ENCODE results near the gene KCND2. TPM values are rescaled to one million over a fixed set of nuclear protein-coding genes. Genes with fewer than 3 reads are reported as not detected.

Gene KCND2
- total RNA-seq, 2 experiments from 2014 or later = not detected

DNA sequence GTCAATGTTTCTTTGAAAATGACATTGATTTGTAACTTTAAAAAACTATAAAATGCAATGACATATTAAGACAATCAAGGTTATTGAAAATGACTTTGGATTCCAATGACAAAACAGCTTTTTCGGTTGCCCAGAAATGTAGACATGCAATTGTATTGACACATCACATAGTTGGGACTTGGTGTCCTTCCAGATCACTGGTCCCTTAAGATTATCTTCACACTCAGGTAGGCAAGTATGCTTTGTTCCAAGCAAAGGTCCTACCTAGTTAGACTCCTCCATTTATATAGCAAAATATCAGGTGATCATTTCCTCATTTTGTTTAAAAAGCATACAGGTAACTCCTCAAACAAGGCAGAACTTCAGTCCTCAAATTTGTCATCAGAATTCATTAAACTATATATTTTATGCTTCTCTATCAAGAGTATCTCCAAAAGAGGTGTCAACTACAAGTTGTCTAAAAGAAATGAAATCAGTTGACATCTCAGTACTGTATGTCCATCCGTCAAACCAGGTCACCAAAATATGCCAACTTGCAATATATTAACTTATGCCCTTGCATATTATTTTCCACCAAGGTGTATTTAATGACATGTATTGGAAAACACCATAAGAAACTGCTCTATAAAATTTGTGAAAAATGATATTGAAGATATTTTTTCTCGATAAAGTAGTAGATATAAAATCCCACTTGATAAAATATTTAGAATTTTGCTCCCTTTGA is 520.4 kb downstream of the KCND2 start:
- Mint-ChIP-seq H3K36me3 (ENCODE audit: low read depth) (no peaks in the 10 kb centered on the region), H3K4me3 (no peak overlapping the region), H3K27me3 (peaks cover 10% of the 10 kb centered on the region), H3K9me3 (no peaks in the 10 kb centered on the region), H3K4me1 (no peaks in the 10 kb centered on the region), H3K27ac (no peak overlapping the region)
- no peak for DNase-seq
- CTCF ChIA-PET = interaction anchor here (0.6 to 1.8 kb wide), 2 partner anchors 13 to 25 kb away, joined by 3 to 8 read pairs; no protein-coding TSS in a partner anchor
- POLR2A ChIA-PET = interaction anchor here (0.7 kb wide), 1 partner anchor 283 kb away, joined by 4 read pairs; no protein-coding TSS in a partner anchor

DNA sequence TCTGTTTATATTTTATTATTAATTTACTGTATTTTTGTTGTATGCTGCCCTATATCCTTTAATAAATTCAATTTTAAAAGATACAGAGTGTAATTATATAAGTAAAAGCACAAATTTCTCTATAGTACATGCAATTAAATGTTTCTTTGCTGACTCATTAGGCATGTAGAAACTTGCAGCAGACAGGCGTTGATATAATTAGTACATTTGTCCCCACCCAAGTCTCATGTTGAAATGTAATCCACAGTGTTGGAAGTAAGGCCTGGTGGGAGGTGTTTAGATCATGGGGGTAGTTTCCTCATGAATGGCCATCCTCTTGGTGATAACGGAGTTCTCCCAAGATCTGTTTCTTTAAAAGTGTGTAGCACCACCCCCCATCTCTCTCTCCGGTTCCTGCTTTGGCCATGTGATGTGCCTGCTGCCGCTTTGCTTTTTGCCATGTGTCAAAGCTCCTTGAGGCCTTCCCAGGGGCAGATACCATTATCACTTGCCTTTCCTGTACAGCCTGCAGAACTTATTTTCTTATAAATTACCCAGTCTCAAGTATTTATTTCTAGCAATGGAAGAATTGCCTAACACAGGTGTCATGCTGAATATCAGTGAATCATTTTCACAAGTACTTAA is 521.2 kb downstream of the KCND2 start:
- Mint-ChIP-seq H3K36me3 (ENCODE audit: low read depth) (no peaks in the 10 kb centered on the region), H3K4me3 (no peak overlapping the region), H3K4me1 (no peaks in the 10 kb centered on the region), H3K27me3 (peaks cover 10% of the 10 kb centered on the region), H3K27ac (no peak overlapping the region), H3K9me3 (no peaks in the 10 kb centered on the region)
- no peak for DNase-seq
- ChIA-PET POLR2A (no interaction called here), CTCF (no interaction called here)

DNA sequence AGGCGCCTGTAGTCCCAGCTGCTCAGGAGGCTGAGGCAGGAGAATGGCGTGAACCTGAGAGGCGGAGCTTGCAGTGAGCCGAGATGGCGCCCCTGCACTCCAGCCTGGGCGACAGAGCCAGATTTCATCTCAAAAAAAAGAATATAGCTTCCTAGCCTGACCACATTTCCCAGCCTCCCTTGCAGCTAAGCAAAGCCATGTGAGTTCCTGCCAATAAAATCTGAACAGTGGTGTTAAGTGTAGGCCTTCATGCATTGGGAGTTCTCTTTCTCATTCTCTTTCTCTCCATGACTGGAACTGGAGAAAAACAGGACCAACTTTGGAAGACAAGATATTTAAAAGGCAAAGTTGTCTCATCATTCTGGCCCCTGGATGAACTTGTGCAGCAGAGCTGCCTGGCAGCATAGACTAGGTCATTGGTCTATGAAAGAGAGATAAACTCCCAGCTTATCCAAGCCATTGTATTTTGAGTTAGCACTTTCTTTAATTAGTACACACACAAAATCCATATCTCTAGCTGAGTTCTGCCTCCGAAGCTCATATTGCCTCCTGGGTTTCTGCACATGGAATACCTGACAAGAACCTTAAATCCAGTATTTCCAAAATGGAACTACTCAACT is 524.2 kb downstream of the KCND2 start:
- peaks cover 10% of the 10 kb centered on the region for H3K27me3 Mint-ChIP-seq

DNA sequence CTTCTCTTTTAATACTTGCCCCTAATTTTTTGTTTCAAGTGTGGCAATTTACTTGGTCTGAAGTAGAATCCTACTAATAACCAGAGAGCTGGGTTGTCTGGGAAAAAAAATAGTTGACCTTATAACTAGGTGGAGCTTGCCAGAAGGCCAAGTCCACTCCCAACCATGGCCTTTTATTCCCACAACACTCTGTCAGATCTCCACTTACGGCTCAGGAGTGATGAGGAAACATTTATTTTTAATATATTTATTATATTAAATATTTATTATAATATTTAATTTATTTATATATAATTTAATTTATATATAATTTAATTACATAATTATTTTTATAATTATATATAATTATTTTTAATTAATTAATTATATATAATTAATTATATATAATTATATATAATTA is 526.2 kb downstream of the KCND2 start:
- H3K9me3 Mint-ChIP-seq = no peaks in the 10 kb centered on the region
- no peak overlapping the region for H3K27ac Mint-ChIP-seq
- H3K4me3 Mint-ChIP-seq = no peak overlapping the region
- ChIA-PET CTCF (no interaction called here), POLR2A (interaction anchor here (0.6 kb wide), 1 partner anchor 298 kb away, joined by 3 read pairs; no protein-coding TSS in a partner anchor)
- H3K36me3 Mint-ChIP-seq (ENCODE audit: low read depth) = no peaks in the 10 kb centered on the region
- H3K27me3 Mint-ChIP-seq = peaks cover 7% of the 10 kb centered on the region
- DNase-seq = no peak
- H3K4me1 Mint-ChIP-seq = no peaks in the 10 kb centered on the region

More for the DNA sequence above, 524.2 kb downstream of the KCND2 start:
- no peak for DNase-seq
- Mint-ChIP-seq H3K27ac (no peak overlapping the region), H3K36me3 (ENCODE audit: low read depth) (no peaks in the 10 kb centered on the region), H3K9me3 (no peaks in the 10 kb centered on the region), H3K4me1 (no peaks in the 10 kb centered on the region), H3K4me3 (no peak overlapping the region)
- POLR2A ChIA-PET = no interaction called here
- CTCF ChIA-PET = no interaction called here
